Subcutaneous adipose tissue (tissue), 4 donors: ENCODE measurements around the gene PCSK5. TPM values are rescaled to one million over a fixed set of nuclear protein-coding genes. Genes with fewer than 3 reads are reported as not detected.

ENCODE experiments used
- total RNA-seq, 4 donors: library from RNA; depleted of rRNA; stranded (reverse); fragments of >200 nt; gene quantifications; one replicate each; pipeline ENCODE4 v1.1.0, GENCODE V29; 2016
- TF ChIP-seq, protein P1 (sequence below): fragments of 450-650 bp; IDR thresholded peaks from one replicate; pipeline ENCODE4 v1.5.1; 2016; ENCODE audit warnings: low read depth, mild to moderate bottlenecking, control low read depth, antibody characterized with exemption, moderate library complexity

PCSK5 gene
- total RNA-seq, 4 donors from 2014 or later = 18.4 to 36.4 (median 20.1) TPM

GRCh38 chr9:76025286-76025685, 134.8 kb downstream of the PCSK5 start:
- TF ChIP-seq, protein P1, sequence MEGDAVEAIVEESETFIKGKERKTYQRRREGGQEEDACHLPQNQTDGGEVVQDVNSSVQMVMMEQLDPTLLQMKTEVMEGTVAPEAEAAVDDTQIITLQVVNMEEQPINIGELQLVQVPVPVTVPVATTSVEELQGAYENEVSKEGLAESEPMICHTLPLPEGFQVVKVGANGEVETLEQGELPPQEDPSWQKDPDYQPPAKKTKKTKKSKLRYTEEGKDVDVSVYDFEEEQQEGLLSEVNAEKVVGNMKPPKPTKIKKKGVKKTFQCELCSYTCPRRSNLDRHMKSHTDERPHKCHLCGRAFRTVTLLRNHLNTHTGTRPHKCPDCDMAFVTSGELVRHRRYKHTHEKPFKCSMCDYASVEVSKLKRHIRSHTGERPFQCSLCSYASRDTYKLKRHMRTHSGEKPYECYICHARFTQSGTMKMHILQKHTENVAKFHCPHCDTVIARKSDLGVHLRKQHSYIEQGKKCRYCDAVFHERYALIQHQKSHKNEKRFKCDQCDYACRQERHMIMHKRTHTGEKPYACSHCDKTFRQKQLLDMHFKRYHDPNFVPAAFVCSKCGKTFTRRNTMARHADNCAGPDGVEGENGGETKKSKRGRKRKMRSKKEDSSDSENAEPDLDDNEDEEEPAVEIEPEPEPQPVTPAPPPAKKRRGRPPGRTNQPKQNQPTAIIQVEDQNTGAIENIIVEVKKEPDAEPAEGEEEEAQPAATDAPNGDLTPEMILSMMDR = no peak

DNA sequence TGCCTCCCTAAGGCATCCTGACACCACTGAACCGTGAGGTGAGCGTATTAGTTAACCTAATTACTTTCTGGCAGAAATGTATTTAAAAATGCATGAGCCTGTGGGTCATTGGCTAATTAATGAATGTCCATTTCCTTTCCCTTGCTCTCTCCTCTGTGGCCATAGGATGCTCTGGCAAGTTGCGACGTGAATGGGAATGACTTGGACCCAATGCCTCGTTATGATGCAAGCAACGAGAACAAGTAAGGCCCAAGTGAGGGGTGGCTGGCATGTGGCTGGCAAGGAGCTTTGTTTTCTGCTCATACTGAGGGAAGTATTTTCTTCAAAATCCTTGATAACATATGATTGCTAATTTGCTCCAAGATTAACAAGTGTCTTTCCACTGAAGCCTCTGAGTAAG, 136.3 kb downstream of the PCSK5 start:
- TF ChIP-seq, protein P1 = no peak

DNA sequence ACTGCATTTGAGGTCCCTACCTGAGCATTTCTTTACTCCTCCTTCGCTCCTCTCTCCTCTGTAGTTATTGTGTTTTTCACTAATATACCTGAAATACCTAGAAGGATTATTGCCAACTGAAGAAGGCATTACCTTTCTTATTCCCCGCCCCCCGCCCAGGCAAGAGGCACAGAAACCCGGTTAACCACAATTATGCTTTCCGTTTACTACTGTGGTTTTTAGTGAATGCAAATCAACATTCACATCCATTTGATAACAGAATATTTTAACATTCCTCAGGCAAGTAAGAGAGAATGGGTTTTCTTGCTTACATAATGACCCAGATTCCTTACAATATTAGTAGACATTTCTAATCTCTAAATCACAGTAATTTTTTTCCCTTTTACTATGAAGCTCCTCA, 136.9 kb downstream of the PCSK5 start:
- TF ChIP-seq, protein P1 = no peak

DNA sequence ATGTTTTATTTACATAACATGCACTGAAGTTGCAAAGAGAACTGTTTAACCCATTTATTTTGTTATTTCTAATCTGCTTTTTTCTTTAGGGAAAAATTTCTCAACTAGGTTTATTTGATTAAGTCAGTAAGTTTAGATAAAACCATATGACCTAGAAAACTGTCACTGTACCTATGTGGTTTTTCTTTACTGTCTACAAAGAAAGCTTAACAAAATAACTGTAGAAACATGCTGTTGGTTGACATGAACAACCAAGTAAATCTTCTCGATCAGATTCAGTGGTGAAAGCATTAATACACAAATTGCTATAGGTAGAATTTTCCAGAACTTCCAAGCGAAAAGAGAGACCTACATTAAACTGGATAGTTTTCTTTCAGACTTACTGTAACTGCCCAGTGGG, 137.4 kb downstream of the PCSK5 start:
- TF ChIP-seq, protein P1 = no peak

- TF ChIP-seq, protein P1 = no peak
Measured at GRCh38 chr9:76032038-76032796, 141.7 kb downstream of the PCSK5 start.

- TF ChIP-seq, protein P1 = no peak
Measured at GRCh38 chr9:76032797-76033373, 142.4 kb downstream of the PCSK5 start.

DNA sequence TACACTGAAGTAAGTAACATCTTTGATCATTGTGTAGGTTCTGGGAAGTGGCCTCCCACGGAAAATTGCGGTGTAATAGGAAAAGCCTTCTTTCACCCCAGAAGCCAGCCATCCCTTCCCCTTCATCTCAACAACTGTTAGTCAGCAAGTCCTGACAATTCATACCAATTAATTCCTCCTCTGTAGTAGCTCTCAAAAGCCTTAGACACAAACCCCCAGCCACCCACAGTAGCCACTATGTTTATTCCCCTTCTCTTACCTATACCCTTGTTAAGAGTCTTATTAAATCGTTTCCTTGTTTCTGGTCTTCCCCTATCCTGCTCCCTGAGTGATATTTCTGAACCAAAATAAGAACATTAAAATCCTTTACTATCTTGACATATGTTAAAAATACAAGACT, 143.6 kb downstream of the PCSK5 start:
- TF ChIP-seq, protein P1 = no peak
